Stimulated activated CD4-positive, alpha-beta T cell treated with anti-CD3 and anti-CD28 coated beads, Interleukin-1b, Interleukin-23, amount 100 ng/mL, for 4 hours (primary cell): ENCODE data around the gene TSPAN12.
"Not testable (repeated sequence)": the region's sequence is repeated elsewhere in the genome, so short reads cannot be mapped to it uniquely, and the experiment has no call there.

Source experiments
- DNase-seq, 2 donors: peaks; one replicate each; pipeline ENCODE4 v3.0.0-alpha.2; 2020; ENCODE audit warnings: low read depth in 2 of 2

Gene TSPAN12

DNA sequence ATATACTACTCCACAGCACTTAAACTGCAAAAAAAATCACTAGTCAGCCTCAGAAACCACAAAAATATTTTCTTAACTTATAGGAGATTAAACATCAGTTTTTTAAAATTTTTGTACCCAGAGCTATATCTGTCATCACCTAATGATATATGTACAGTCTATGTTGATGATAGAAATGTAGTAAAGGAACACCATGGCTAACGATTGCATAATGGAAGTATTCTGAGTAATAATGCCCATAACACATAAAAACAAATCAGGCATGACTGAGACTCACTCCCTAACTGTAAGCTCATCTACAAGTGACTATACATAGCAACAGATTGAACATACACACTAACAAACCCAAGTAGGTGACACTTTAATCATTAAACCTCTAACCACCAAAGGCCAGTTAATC lies 51.3 kb downstream of the TSPAN12 start:
- DNase-seq: no peak

DNA sequence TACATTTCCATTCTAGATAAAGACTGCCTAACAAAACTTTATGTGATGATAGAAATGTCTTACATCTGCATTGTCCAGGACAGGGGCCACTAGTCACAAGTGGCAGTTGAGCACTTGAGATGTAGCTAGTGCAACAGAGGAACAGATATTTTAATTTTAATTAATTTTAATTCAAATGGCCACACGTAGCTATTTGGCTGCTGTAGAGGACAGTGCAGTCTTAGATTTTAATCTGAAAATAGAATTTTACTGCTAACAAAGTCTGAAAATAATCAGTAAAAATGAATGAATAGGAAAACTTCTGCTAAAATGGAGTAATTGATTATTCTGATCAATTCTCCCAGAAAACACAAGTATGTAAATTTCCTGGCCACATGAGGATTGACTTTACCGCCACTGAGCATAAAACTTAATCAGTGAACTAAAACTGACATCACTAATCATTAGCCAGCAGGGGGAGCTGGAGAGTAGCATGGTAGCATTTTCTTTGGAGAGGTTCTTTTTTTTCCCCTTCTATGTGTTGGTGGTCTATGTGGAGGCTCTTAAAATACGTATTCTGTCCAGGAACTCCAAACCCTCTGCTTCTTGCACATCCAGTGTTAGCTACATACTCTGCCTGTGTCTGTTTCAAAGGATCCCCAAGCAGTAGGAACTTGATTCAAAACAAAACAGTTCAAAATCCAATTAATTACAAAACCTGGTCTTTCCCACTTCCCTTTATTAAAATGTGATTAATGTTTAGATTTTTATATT lies 52.1 kb downstream of the TSPAN12 start:
- DNase-seq: peak; percentile 6 to 43

GRCh38 chr7:120802751-120803150 lies 55.2 kb downstream of the TSPAN12 start:
- no peak for DNase-seq

DNA sequence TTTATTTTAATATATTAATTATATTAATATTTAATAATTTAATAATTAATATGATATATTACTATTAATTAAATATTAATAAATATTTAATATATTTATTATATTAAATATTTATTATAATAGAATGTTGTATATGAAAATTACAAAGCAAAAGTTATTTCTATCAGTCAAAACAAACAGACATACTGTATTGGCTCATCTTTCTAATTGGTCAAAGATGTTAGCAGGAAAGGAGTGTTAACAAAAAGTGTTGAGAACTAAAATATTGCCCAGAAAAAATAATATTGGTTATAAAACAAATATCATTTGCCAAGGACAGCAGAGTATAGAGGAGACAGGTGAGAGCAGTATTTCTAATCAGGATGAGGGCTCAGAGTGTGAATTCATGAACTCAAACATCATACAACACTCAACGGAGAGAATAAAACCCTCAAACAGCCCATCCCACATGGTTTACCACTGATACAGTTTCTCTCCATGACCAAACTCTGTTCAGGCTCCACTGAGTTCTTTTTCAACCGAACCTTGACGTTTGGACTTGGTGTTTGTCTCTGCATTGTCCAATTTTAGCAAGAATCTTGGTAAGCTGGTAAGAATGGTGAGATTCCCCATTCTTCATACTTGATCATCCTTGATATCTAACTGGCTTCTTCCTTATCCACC lies 58.0 kb downstream of the TSPAN12 start:
- DNase-seq: no peak

DNA sequence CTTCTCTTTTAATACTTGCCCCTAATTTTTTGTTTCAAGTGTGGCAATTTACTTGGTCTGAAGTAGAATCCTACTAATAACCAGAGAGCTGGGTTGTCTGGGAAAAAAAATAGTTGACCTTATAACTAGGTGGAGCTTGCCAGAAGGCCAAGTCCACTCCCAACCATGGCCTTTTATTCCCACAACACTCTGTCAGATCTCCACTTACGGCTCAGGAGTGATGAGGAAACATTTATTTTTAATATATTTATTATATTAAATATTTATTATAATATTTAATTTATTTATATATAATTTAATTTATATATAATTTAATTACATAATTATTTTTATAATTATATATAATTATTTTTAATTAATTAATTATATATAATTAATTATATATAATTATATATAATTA lies 58.8 kb downstream of the TSPAN12 start:
- DNase-seq: no peak

GRCh38 chr7:120797026-120797645 lies 60.8 kb downstream of the TSPAN12 start:
- DNase-seq: no peak

DNA sequence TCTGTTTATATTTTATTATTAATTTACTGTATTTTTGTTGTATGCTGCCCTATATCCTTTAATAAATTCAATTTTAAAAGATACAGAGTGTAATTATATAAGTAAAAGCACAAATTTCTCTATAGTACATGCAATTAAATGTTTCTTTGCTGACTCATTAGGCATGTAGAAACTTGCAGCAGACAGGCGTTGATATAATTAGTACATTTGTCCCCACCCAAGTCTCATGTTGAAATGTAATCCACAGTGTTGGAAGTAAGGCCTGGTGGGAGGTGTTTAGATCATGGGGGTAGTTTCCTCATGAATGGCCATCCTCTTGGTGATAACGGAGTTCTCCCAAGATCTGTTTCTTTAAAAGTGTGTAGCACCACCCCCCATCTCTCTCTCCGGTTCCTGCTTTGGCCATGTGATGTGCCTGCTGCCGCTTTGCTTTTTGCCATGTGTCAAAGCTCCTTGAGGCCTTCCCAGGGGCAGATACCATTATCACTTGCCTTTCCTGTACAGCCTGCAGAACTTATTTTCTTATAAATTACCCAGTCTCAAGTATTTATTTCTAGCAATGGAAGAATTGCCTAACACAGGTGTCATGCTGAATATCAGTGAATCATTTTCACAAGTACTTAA lies 63.7 kb downstream of the TSPAN12 start:
- DNase-seq: no peak

DNA sequence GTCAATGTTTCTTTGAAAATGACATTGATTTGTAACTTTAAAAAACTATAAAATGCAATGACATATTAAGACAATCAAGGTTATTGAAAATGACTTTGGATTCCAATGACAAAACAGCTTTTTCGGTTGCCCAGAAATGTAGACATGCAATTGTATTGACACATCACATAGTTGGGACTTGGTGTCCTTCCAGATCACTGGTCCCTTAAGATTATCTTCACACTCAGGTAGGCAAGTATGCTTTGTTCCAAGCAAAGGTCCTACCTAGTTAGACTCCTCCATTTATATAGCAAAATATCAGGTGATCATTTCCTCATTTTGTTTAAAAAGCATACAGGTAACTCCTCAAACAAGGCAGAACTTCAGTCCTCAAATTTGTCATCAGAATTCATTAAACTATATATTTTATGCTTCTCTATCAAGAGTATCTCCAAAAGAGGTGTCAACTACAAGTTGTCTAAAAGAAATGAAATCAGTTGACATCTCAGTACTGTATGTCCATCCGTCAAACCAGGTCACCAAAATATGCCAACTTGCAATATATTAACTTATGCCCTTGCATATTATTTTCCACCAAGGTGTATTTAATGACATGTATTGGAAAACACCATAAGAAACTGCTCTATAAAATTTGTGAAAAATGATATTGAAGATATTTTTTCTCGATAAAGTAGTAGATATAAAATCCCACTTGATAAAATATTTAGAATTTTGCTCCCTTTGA lies 64.6 kb downstream of the TSPAN12 start:
- DNase-seq: no peak

- no peak for DNase-seq
These were observed 65.1 kb downstream of the TSPAN12 start for GRCh38 chr7:120792861-120793130.

DNA sequence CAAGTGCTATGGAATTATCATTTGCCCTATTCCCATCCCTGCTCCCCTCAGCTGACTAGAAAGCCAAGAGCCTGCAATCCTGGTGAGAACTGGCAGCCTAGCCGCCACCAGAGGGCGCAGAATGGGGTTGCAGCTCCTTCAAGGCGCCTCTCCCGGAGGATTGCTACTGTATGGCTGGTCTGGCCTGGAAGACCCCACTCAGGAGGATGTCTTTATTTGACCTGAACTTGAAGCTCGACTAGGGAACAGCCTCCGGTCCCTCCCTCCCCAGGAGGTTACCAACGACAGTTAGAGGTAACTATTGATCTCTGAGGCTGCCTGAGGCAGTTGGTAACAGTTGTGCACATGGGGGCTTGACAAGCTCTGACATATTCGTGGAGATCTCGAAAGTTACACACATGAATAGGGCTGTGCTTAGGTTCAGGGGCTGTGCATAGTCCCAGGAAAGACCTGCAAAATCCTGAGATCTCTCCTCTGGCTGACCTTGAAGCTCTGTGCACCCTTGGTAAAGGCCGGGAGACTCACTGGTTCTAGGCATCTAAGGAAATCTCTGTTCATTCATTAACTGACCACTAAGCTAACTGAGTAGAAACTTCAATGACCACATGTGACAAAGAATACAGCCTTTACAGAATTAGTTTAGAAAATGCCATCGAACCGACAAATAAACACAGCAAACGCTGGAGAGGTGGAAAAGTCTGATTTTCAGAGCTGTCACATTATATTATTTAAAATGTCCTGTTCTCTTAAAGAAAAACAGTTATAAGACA lies 65.7 kb downstream of the TSPAN12 start:
- DNase-seq: peak; percentile 46 to 58

GRCh38 chr7:120785095-120785494 lies 72.8 kb downstream of the TSPAN12 start:
- no peak for DNase-seq

- no peak for DNase-seq
These were observed 74.2 kb downstream of the TSPAN12 start for GRCh38 chr7:120783721-120784120.

DNA sequence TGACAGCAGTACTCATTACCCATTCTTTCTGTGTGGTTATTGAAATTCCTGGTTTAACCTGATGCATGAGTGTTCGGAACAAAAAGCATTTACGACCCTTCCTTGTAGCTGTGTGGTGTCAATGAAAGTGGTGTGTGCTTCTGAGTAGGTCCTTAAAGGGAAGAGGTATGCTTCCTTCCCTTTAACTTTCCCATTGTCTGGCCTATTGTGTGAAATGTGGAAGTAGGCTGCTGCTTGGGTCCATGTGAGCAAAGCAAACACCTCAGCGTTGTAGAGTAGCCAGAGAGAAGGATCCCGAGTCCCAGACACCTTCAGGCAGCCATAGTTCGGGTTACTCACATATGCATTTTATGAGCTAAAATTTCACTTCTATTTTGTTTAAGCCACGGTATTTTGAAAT lies 74.7 kb downstream of the TSPAN12 start:
- DNase-seq: no peak

DNA sequence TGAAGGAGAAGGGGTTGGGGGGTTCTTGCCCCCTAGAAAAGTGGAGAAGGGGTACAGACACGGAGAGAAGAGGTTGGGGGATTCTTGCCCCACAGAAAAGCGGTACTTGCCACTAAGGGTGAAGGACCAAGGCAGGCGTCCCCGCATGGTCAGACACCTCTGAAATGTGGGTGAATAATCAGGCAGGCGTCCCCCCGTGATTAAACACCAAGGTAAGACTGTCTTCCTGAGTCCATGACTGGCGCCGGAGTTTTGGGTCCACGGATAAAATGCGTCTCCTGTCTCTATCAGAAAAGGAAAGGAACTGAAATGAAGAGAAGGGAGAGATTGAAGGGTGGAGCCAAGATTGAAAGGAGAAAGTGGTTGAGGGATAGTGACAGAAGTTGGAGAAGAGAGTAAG lies 76.0 kb downstream of the TSPAN12 start:
- not testable (repeated sequence) for DNase-seq

DNA sequence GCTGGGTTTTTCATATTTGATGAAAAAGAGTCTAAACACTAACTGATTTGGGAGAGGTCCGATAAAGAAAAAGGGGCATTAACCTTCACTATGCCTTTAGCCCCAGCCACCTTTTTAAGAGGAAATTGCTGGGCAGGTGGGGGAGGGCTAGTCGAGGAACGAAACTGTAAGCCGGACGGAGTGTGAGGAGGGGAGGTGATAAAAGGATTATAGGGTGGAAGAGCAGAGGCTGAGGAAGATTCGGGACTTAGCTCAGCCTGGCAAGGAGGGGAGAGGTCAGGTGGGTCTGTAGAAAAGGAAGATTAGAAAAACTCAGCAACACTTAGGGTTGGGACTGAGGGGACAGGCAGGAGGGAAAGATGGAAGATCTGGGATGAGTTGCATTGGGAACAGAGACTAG lies 77.0 kb downstream of the TSPAN12 start:
- no peak for DNase-seq

DNA sequence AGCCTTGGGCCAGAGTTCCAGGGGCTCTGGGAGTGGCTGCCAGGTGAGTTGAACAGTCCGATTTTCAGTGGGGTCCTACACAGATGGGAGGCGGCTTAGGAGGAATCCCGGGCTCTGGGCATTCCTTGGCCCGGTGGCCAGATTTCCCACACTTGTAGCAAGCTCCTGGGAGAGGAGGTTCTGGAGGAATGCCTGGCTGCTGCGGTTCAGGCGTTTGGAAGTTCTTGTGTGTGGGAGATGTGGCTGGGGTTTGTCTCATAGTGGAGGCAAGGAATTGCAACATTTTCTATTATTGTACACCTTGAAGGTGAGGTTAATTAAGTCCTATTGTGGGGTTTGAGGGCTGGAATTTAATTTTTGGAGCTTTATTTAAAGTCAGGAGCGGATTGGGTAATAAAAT lies 77.5 kb downstream of the TSPAN12 start:
- DNase-seq: not testable (repeated sequence)

DNA sequence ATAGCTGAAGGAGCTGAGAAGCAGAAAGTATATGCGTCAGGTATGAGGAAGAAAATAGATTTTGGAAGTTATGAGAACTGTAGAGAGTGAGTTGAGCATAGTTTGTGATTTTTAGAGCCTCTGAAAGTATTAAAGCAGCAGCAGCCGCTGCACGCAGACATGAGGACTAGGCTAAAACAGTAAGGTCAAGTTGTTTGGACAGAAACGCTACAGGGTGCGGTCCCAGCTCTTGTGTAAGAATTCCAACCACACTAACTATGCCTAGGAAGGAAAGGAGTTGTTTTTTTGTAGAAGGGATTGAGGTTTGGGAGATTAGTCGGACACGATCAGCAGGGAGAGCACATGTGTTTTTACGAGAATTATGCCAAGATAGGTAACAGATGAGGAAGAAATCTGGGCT lies 78.9 kb downstream of the TSPAN12 start:
- not testable (repeated sequence) for DNase-seq

GRCh38 chr7:120775755-120776154 lies 82.2 kb downstream of the TSPAN12 start:
- no peak for DNase-seq

DNA sequence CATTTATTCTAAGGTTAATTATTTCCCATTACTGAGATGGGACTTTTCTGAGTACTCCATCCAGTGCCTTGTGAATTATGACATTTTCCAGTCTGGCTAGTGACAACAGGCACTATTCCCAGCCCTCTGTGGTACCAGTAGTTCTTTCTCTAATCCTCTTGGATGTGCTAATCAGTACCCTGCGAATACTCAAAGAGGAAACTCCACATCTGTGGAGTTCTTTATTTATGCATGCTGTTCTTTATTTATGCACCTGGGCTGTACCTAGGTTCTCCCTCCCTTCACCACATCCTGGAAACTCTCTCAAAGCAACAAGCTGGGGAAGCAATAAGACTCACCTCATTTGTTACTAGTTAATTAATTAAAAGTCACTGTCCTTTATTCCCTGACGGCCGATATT lies 83.5 kb downstream of the TSPAN12 start:
- DNase-seq: no peak

GRCh38 chr7:120770206-120770605 lies 87.7 kb downstream of the TSPAN12 start:
- no peak for DNase-seq

DNA sequence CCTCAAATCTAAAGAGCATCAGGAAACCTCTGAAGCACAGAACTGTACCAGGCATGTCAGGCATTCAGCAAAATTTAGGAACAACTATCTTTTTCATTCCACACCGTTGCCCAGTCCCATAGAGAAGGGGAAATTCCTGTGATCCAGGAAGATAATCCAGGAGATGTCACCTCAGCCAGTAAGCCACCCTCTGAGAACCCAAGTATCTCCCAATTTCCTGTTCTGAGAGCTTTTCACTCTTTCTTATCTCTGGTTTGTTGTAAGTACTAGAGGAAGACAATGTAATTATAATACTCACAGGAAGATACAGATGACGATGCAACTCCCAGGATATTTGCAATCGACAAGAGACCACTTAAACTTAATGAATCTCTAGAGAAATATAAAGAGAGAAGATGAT lies 97.1 kb downstream of the TSPAN12 start:
- DNase-seq: no peak
